HUES48 (cell line): ENCODE data around the gene GIMAP8.
"Not testable (repeated sequence)": the region's sequence is repeated elsewhere in the genome, so short reads cannot be mapped to it uniquely, and the experiment has no call there.

Experiments
- H3K27ac ChIP-seq: one replicate; pipeline ENCODE4 v1.7.0; 2013; ENCODE audit warnings: low read depth, low read length, inconsistent platforms
- H3K27me3 ChIP-seq: 2 replicates; pipeline ENCODE4 v1.6.1; 2013; ENCODE audit warnings: mild to moderate bottlenecking, low read length; ENCODE audit not compliant: control insufficient read depth, insufficient read depth
- H3K36me3 ChIP-seq: 2 replicates; pipeline ENCODE4 v1.6.1; 2013; ENCODE audit warnings: low read length; ENCODE audit not compliant: control insufficient read depth, insufficient read depth
- H3K4me1 ChIP-seq: 2 replicates; pipeline ENCODE4 v1.6.1; 2013; ENCODE audit warnings: mild to moderate bottlenecking, low read length; ENCODE audit not compliant: control insufficient read depth, insufficient read depth
- H3K4me3 ChIP-seq: 2 replicates; pipeline ENCODE4 v1.5.1; 2013; ENCODE audit warnings: mild to moderate bottlenecking, low read depth, low read length
- H3K9ac ChIP-seq: 2 replicates; pipeline ENCODE4 v1.6.1; 2013; ENCODE audit warnings: mild to moderate bottlenecking, low read depth, low read length, moderate library complexity
- H3K9me3 ChIP-seq: 2 replicates; pipeline ENCODE4 v1.6.1; 2013; ENCODE audit warnings: low read length; ENCODE audit not compliant: control insufficient read depth, insufficient read depth

The GIMAP8 gene

GRCh38 chr7:150473902-150474301, 23.5 kb downstream of the GIMAP8 start:
- no peaks in the 10 kb centered on the region for H3K4me1 ChIP-seq
- H3K36me3 ChIP-seq: no peaks in the 10 kb centered on the region
- H3K27ac ChIP-seq: no peak overlapping the region
- no peak overlapping the region for H3K4me3 ChIP-seq
- H3K27me3 ChIP-seq: peaks cover 2% of the 10 kb centered on the region; the same call in 1 of the 2 replicates
- H3K9ac ChIP-seq: no peak overlapping the region
- H3K9me3 ChIP-seq: no peaks in the 10 kb centered on the region

GRCh38 chr7:150476285-150476684, 25.9 kb downstream of the GIMAP8 start:
- Histone ChIP-seq H3K4me3 (no peak overlapping the region), H3K9ac (no peak overlapping the region), H3K4me1 (no peaks in the 10 kb centered on the region), H3K27me3 (no peaks in the 10 kb centered on the region), H3K9me3 (no peaks in the 10 kb centered on the region), H3K36me3 (no peaks in the 10 kb centered on the region), H3K27ac (no peak overlapping the region)

GRCh38 chr7:150476819-150477631, 26.6 kb downstream of the GIMAP8 start:
- Histone ChIP-seq H3K9ac (no peak overlapping the region), H3K27me3 (no peaks in the 10 kb centered on the region), H3K4me3 (no peak overlapping the region), H3K4me1 (no peaks in the 10 kb centered on the region), H3K36me3 (no peaks in the 10 kb centered on the region), H3K9me3 (no peaks in the 10 kb centered on the region), H3K27ac (no peak overlapping the region)

- Histone ChIP-seq H3K4me1 (no peaks in the 10 kb centered on the region), H3K9me3 (no peaks in the 10 kb centered on the region), H3K9ac (no peak overlapping the region), H3K4me3 (no peak overlapping the region), H3K36me3 (no peaks in the 10 kb centered on the region), H3K27me3 (no peaks in the 10 kb centered on the region), H3K27ac (no peak overlapping the region)
These were observed 28.7 kb downstream of the GIMAP8 start for GRCh38 chr7:150479023-150479716.

- no peak overlapping the region for H3K4me3 ChIP-seq
- no peak overlapping the region for H3K27ac ChIP-seq
- no peak overlapping the region for H3K9ac ChIP-seq
- no peaks in the 10 kb centered on the region for H3K27me3 ChIP-seq
- no peaks in the 10 kb centered on the region for H3K9me3 ChIP-seq
- no peaks in the 10 kb centered on the region for H3K36me3 ChIP-seq
- H3K4me1 ChIP-seq: no peaks in the 10 kb centered on the region
These were observed 30.9 kb downstream of the GIMAP8 start for GRCh38 chr7:150481186-150481920.

- Histone ChIP-seq H3K4me3 (no peak overlapping the region), H3K4me1 (no peaks in the 10 kb centered on the region), H3K9me3 (no peaks in the 10 kb centered on the region), H3K27me3 (no peaks in the 10 kb centered on the region), H3K9ac (no peak overlapping the region), H3K27ac (no peak overlapping the region), H3K36me3 (no peaks in the 10 kb centered on the region)
These were observed 31.5 kb downstream of the GIMAP8 start for GRCh38 chr7:150481922-150482321.

- H3K27ac ChIP-seq, H3K9ac ChIP-seq, H3K9me3 ChIP-seq, H3K4me3 ChIP-seq, H3K36me3 ChIP-seq, H3K4me1 ChIP-seq, H3K27me3 ChIP-seq: not testable (repeated sequence)
These were observed 33.1 kb downstream of the GIMAP8 start for GRCh38 chr7:150483514-150483913.

GRCh38 chr7:150484071-150484470, 33.6 kb downstream of the GIMAP8 start:
- H3K9ac ChIP-seq, H3K9me3 ChIP-seq, H3K36me3 ChIP-seq, H3K27ac ChIP-seq, H3K4me3 ChIP-seq, H3K27me3 ChIP-seq, H3K4me1 ChIP-seq: not testable (repeated sequence)

- Histone ChIP-seq H3K4me1 (no peaks in the 10 kb centered on the region), H3K4me3 (no peak overlapping the region), H3K27me3 (no peaks in the 10 kb centered on the region), H3K9ac (no peak overlapping the region), H3K36me3 (no peaks in the 10 kb centered on the region), H3K9me3 (no peaks in the 10 kb centered on the region), H3K27ac (no peak overlapping the region)
These were observed 37.2 kb downstream of the GIMAP8 start for GRCh38 chr7:150487625-150488024.

GRCh38 chr7:150489782-150490181, 39.4 kb downstream of the GIMAP8 start:
- H3K27me3 ChIP-seq: no peaks in the 10 kb centered on the region
- no peaks in the 10 kb centered on the region for H3K9me3 ChIP-seq

GRCh38 chr7:150493442-150493841, 43.0 kb downstream of the GIMAP8 start:
- not testable (repeated sequence) for H3K27ac ChIP-seq, H3K27me3 ChIP-seq, H3K4me3 ChIP-seq, H3K9ac ChIP-seq, H3K9me3 ChIP-seq, H3K36me3 ChIP-seq, H3K4me1 ChIP-seq

More at GRCh38 chr7:150489782-150490181, 39.4 kb downstream of the GIMAP8 start:
- no peaks in the 10 kb centered on the region for H3K4me1 ChIP-seq
- H3K27ac ChIP-seq: no peak overlapping the region
- no peak overlapping the region for H3K9ac ChIP-seq
- no peak overlapping the region for H3K4me3 ChIP-seq
- H3K36me3 ChIP-seq: no peaks in the 10 kb centered on the region
